Suppressor macrophage treated with lipopolysaccharide for 1 hour (primary cell): ENCODE results near the gene XPR1.
"Not testable (repeated sequence)": the region's sequence is repeated elsewhere in the genome, so short reads cannot be mapped to it uniquely, and the experiment has no call there.

Experiments used
- DNase-seq, 3 donors: peaks; one replicate each; pipeline ENCODE4 v3.0.0-alpha.2; 2020 to 2022

The XPR1 gene

DNA sequence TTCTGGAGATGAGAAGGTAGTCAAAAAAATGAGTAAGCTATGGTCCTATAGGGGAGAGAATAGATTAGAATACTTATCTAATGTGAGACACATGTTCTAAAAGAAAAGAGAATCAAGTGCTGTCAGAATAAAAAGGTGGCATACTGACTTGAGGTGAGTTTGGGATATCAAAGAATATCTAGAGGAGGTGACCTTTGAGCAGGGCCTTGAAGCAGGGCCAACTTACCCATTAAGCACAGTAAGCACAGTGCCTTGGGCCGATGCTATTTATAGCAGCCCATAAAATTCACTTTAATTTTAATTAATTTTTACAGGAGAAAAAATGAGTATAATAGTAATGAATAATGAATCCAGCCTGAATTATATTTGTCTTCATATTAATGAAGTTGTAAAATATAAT, 92.2 kb downstream of the XPR1 start:
- no peak for DNase-seq

DNA sequence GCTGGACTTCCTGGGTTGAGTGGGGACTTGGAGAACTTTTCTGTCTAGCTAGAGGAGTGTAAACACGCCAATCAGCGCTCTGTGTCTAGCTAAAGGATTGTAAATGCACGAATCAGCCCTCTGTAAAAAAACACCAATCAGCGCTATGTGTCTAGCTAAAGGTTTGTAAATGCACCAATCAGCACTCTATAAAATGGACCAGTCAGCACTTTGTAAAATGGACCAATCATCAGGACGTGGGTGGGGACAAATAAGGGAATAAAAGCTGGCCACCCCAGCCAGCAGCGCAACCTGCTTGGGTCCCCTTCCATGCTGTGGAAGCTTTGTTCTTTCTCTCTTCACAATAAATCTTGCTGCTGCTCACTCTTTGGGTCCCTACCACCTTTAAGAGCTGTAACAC, 94.2 kb downstream of the XPR1 start:
- not testable (repeated sequence) for DNase-seq

DNA sequence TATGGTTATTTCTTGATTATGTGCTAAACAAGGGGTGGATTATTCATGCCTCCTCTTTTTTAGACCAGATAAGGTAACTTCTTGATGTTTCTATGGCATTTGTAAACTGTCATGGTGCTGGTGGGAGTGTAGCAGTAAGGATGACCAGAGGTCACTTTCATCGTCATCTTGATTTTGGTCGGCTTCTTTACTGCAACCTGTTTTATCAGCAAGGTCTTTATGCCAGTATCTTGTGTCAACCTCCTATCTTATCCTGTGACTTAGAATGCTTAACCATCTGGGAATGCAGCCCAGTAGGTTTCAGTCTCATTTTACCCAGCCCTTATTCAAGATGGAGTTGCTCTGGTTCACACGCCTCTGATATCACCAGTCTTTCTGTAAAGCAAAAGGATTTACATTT, 95.9 kb downstream of the XPR1 start:
- not testable (repeated sequence) for DNase-seq

DNA sequence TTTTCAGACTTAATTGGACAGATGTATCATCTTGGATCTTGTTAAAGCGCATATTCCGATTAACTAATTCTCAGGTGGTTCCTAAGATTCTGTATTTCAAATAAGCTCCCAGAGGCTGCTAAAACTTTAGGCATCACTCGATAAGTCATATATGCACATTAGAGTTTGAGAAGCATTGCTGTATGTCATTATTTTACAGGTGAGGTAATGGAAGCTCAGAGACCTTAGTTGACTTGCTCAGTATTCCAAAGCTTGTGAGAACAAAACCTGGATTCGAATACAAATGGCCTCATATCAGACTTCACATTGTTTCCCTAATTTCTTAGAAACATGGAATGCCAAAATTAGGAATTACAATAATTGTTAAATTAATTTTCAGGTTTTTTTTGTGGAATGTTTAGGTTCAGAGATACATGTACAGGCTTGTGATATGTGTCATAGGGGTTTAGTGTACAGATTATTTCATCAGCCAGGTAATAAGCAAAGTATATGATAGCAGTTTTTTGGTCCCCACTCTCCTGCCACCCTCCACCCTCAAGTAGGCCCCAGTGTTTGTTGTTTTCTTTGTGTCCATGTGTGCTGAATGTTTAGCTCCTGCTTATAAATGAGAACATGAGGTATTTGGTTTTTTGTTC, 96.8 kb downstream of the XPR1 start:
- DNase-seq: no peak

DNA sequence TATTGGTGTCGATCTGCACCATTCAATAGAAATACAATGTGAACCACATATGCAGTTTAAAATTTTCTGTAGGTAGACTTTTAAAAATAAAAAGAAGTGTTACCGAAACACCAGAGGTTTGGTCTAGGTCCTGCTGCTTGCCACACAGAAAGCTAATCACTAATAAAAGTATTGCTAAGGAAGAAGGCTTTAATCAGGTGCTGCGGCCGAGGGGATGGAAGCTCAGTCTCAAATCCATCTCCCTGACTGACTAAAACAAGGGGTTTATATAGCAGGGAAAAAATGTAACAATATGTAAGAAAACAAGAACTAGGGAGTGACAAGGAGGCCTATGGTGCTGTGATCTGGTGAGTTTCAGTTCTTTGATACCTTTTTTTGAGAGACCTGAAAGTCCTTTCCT, 99.3 kb downstream of the XPR1 start:
- no peak for DNase-seq

DNA sequence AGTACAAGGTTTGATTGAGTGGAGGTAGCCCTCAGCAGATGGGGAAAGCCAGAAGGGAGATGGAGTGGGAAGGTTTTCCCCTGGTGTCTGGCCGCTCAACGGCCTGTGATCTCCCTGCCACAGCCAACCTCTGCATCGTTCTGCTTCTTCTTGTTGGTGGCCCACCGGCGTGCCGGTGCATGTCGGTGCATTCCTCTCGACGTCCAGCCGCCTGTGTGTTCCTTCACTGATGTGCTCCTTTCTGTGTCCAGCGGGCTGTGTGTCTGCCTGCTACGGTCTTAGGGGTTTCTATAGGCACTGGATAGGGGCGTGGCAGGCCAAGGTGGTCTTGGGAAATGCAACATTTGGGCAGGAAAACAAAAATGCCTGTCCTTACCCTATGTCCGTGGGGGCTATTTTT, 101.0 kb downstream of the XPR1 start:
- DNase-seq: no peak

DNA sequence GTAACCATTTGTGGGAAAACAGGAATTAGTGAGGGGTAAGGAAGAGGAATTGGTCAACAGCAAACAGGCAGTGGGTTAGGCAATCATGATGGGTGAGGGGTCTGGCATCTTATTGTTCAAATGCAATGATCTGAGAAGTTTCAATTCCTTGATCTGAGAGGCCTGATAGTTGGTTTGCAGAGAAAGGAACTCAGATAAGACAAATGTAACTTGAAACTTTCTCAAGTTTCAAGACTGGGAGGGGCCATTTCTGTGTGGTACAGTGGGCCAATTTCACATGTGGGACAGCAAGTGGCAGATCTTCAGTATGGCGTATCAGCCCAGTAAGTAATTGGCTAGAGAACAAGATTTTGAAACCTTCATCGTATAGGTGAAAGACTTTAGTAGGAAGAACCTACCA, 102.5 kb downstream of the XPR1 start:
- no peak for DNase-seq

DNA sequence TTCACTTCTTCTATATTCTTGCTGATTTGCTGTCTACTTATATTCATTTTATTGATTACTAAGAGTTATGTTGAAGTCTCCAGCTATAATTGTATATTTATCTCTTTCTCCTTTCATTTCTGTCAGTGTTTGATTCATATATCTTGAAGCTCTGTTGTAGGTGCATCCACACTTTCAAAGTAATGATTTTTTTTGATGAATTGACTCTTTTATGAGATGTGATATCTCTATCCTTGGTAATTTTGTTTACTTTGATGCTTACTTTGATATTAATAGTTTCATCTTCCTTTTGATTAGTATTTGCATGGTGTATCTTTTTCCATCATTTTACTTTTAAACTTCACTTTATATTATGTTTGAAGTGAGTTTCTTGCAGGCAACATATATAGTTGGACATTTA, 110.8 kb downstream of the XPR1 start:
- no peak for DNase-seq

DNA sequence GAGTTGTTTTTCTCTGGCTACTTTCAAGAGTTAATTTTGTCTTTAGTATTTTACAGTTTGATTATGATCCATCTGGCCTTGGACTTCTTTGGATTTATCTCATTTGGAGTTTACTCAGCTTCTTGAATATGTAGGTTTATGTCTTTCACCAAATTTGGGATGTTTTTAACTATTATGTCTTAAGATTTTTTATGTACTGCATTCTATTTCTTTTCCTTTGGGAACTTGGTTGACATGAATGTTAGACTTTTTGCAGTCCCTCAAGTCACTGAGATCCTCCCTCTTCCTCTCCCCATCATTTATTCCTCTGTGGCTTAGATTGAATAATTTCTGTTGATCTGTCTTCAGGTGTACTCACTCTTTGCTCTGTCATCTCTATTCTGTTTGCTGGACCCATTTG, 112.0 kb downstream of the XPR1 start:
- no peak for DNase-seq

DNA sequence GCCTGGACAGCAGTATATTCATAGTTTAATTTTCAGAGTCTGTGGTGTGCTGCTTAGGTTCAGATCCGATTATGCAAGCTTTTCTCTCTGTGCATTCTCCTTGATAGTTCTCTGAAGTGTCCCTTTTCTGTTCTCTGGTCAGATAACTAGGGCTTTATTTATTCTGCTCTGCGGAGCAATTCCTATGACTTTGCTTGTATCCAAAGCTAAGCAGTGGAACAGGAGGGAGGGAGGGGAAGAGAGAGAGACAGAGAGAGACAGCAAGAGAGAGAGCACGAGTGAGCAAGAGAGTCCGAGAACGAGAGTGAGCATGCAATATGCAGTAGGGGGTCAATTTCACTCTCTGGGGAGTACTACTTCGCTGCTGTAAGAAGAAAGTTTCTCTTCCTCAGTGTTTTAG, 113.3 kb downstream of the XPR1 start:
- DNase-seq: no peak

DNA sequence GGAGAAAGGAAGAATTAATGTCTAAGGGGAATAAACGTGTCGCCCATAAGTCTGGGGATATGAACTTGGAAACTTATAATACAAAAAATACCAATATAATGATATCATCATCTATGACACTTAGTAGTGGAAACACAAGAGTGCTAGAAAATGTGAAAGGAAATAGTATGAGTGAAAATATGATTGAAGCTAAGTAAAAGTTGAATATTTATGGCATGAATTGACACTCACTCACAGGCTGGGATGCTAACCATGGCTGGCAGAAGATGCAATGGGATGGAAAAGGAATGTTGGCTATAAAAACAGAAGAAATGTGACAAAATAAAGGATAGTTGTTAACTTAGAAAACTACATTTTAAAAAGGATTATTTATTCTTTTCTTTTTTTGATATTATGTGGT, 120.1 kb downstream of the XPR1 start:
- no peak for DNase-seq

DNA sequence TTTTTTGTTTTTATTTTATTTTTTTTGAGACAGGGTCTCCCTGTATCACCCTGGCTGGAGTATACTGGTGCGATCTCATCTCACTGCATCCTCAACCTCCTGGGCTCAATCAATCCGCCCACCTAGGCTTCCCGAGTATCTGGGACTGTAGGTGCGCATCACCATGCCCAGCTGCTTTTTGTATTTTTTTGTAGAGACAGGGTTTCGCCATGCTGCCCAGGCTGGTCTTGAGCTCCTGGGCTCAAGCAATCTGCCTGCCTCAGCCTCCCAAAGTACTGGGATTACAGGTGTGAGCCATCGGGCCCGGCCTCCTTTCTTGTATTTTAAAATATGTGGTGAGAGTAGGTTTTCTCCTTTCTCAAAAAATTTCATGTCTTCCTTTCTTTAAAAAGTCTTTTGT, 122.6 kb downstream of the XPR1 start:
- DNase-seq: no peak

DNA sequence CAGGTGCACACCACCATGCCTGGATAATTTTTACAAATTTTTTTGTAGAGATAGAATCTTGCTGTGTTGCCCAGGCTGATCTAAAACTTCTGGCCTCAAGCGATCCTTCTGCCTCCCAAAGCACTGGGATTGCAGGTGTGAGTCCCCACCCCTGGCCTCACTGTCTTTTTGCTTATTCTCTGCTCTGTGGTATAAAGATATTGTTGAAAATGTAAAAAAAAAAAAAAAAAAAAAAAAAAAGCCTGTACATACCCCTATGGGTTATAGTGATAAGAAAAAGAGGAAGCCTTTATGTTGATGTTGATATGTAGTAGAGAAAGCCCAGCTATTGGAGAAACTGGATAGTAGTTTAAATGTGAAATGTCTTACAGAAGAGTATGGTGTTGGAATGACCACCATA, 125.8 kb downstream of the XPR1 start:
- DNase-seq: no peak

DNA sequence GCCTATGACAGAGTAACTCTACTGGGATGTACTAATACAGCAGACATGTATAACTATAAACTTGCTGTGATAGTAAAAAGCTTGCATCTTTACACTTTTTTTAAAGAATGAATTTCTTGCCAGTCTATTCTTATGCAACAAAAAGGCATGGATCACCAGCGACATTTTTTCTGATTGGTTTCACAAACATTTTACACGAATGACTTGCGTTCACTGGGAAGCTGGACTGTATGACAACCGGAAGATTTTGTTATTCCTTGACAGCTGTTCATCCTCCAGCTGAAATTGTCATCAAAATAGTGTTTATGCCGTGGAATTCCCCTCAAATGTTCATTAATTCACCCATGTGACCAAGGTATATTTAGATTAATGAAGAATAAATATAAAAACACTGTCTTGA, 131.0 kb downstream of the XPR1 start:
- no peak for DNase-seq

DNA sequence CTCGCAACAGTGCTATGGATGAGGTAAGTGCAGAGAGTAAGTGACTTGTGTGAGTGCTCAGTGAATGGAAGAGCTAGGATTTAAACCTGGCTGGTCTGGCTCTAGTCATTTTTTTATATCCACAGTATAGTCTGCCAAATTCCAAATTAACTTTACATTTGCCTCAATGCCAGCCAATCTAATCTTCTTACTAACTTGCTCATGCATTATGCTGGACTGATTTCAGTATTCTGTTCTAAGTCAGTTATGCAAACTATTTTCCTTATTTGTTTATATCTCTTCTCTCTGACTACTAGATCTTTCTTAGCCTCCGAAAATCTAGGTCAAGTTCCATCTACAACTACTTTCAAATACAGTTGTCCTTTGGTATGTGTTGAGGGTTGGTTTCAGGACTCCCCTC, 133.3 kb downstream of the XPR1 start:
- no peak for DNase-seq

DNA sequence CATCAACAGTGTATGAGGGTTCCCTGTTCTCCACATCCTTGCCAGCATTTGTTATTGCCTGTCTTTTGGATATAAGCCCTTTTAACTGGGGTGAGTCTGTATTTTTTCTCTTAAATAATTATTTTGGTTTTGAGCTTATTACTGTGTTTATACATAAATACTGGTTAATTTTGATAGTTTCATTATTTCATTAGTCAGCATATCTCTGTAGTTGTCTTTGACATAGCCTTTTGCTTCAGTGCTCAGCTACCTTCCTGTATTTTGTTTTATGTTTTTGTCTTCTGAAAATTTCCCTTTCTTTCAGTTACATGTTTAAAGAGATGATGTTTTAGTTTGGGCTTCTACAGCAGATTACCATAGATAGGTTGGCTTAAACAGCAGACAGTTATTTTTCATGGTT, 138.1 kb downstream of the XPR1 start:
- no peak for DNase-seq

DNA sequence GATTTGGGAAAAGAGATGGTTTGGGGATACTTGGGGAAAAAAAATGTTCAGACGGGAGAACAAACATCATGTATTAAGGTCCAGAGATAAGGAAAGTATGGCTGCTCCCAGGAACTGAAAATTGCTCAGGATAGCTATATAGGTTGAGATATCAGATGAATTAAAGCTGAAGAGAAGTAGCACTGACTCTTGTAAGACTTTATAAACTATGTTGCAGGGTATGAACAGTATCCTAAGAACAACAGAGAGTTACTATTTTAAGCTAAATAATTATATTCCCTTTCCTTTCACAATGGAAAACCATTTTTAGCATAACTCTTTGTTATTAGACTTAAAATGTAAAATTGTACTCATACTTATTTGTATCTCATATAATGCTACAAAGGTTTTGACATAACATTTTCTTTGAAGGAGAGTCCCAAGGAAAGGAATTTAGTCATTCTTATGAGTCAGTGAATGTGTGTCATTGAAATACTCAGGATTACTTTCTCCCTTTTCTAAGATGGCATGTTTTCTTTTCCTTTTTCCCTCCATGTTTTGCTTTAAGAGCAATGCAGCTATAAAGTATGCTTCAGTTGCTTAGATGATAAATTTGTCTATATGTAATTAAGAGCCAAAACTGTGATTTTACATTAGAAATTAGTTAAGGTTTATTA, 141.5 kb downstream of the XPR1 start:
- DNase-seq: peak; percentile 8 to 51 (median 44)

DNA sequence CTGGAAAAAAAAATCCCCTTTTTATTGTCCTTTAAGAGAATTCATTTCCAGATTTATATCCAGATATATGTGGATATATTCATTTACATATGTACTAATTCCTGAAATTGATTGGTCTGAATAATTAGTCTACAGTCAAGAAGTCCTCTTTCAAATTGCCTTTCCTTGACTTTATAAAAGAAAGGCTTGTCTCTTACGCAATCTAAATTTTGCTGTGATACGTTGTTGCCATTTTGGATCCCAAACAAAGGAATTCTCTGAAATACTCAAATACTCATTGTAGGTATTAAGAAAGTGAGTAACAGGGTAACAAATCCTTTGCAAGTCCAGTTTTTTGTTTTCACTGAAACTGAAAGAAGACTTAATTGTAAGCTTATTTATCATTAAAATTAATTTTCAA, 144.0 kb downstream of the XPR1 start:
- DNase-seq: no peak

DNA sequence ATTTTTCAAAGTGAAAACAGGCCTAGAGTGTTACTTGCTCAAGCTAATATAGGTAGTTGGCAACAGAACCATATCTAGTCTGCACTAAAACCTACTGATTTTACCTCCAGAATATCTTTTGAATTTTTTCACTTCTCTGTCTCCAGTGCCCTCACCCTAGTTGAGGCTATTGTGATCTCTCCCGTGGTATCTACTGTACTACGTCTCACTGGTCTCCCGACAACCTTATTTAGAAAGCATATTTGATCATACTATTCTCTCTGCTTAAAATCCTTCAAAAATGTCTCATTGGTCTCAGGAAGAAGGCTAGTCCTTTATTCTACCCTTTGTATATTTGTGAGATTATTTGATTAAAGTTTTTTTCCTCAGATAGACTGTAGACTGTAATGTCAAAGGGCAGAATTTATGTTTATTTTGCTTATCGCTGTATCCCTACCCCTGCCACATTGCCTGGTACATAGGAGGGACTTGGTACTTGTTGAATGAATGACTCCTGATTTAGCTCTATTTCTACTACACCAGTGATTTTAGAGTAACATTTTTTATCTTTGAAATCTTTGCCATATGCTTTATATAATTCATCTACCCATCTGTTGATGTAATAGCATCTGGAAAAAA, 145.4 kb downstream of the XPR1 start:
- no peak for DNase-seq

DNA sequence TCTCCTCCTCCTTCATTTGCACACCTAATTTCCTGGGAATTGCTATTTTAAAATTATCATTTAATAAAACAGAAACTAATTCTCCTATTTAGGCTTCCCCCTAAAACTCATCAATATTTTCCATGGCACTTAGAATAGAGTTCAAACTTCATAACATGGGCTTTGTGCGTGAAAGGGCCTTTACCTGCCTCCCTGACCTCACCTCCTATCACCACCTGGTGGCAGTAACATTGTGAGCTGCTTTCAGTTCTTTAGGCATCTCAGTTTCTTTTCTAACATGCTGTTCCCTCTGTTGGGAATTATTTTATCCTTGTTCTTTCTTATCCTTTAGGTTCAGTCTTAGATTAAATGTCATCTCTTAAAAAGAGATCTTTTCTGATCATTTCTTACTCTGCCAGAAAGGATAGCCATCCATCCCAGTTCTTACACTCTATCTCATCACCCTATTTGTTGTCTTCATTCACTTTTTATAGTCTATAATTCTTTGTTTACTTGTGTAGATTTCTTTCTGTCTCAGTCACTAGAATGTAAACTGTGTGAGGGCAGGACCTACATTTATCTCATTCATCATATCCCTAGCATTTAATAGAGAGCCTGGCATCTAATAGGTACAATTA, 147.1 kb downstream of the XPR1 start:
- no peak for DNase-seq

DNA sequence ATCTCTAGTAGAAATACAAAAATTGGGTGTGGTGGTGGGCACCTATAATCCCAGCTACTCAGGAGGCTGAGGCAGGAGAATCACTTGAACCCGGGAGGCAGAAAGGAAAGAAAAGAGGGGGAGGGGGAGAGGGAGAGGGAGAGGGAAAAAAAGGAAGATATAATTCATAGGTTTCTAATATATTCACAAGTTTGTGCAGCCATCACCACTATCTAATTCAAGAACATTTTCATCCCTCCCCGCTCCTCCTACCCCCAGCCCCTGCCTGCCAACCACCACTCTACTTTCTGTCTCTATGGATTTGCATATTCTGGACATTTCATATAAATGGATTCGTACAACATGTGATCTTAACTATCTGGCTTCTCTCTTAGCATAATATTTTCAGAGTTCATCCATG, 147.8 kb downstream of the XPR1 start:
- no peak for DNase-seq

DNA sequence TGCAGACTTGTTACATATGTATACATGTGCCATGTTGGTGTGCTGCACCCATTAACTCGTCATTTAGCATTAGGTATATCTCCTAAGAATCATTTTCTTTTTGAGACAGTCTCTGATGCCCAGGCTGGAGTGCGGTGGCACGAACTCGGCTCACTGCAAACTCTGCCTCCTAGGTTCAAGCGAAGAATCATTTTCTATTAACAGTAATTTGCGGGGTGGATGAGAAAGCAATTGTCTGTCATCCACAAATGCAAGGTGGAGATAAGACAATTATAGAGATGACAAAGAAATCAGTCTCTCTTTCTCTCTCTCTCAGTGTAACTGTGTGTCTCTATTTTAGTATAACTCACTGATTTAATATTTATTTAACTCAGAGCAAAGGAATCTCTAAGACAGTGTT, 149.9 kb downstream of the XPR1 start:
- no peak for DNase-seq

DNA sequence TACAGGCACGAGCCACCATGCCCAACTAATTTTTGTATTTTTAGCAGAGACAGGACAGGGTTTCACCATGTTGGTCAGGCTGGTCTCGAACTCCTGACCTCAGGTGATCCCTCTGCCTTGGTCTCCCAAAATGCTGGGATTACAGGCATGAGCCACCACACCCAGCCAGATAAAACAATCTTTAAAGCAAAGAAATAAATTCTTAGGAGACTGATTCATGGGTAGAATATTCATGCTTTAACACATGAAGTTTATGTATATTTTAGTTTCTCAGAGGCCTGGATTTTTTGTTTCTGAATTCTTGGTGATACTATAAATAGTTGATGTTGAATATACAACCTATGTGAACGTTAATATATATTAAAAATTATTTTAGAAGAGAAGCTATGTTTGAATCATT, 153.5 kb downstream of the XPR1 start:
- DNase-seq: no peak

DNA sequence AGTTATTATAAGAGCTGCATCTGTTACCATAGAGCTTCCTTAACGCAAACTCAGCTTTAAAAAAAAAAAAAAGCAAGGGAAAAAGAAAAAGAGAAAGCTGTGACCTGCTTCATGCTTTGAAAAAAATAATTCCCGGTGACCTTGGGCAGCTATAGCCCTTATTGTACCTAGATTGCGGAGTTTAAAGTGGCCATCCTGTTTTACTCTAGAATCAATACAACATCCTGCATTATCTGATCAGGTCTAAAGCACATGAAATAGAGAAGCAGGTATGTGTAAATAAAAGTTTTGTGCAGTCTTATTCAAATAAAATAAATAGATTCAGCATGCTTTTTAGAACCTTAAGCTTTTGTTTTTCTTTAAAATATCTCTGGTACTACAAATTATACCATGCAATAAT, 154.1 kb downstream of the XPR1 start:
- no peak for DNase-seq
